ENCODE data around the gene AKAP6. TPM values are rescaled to one million over a fixed set of nuclear protein-coding genes. Genes with fewer than 3 reads are reported as not detected.

The AKAP6 gene
- total RNA-seq, 1 experiment from 2014 or later: 1.1 TPM

- no peaks in the 10 kb centered on the region for H3K79me1 ChIP-seq (ENCODE audit: insufficient read depth, low read depth, low read length, poor library complexity, severe bottlenecking)
- H3K9ac ChIP-seq (ENCODE audit: extremely low read depth, insufficient read length, low read length): no peak overlapping the region
- H4K20me1 ChIP-seq (ENCODE audit: control insufficient read depth, insufficient read depth, insufficient read length): no peaks in the 10 kb centered on the region
- H4K5ac ChIP-seq (ENCODE audit: insufficient read length, low read depth, low read length): no peak overlapping the region
- H2AK5ac ChIP-seq (ENCODE audit: insufficient read length, low read length): no peak overlapping the region
- no peaks in the 10 kb centered on the region for H3K9me3 ChIP-seq (ENCODE audit: control insufficient read depth, low read depth, low read length)
- H3K56ac ChIP-seq (ENCODE audit: insufficient read length, low read depth, low read length): no peak overlapping the region
- H2BK20ac ChIP-seq (ENCODE audit: low read depth, low read length, poor library complexity, severe bottlenecking): no peak overlapping the region
- H3K27me3 Mint-ChIP-seq (ENCODE audit: low read depth): no peaks in the 10 kb centered on the region
- H3K36me3 Mint-ChIP-seq (ENCODE audit: insufficient read depth in 1 of 3, low read depth in 3 of 3): no peaks in the 10 kb centered on the region
- no peak overlapping the region for H3K4ac ChIP-seq (ENCODE audit: low read depth, low read length)
- H3K4me1 Mint-ChIP-seq: peaks cover 9 to 13% of the 10 kb centered on the region in 2 experiments
- H3K27ac Mint-ChIP-seq: no peak overlapping the region
- no peaks in the 10 kb centered on the region for H3K4me1 ChIP-seq (ENCODE audit: insufficient read depth, low read length)
- H2BK15ac ChIP-seq (ENCODE audit: low read depth, low read length): no peak overlapping the region
- no peaks in the 10 kb centered on the region for H3K27me3 ChIP-seq (ENCODE audit: insufficient read depth, low read length)
- TF ChIP-seq, protein P1, sequence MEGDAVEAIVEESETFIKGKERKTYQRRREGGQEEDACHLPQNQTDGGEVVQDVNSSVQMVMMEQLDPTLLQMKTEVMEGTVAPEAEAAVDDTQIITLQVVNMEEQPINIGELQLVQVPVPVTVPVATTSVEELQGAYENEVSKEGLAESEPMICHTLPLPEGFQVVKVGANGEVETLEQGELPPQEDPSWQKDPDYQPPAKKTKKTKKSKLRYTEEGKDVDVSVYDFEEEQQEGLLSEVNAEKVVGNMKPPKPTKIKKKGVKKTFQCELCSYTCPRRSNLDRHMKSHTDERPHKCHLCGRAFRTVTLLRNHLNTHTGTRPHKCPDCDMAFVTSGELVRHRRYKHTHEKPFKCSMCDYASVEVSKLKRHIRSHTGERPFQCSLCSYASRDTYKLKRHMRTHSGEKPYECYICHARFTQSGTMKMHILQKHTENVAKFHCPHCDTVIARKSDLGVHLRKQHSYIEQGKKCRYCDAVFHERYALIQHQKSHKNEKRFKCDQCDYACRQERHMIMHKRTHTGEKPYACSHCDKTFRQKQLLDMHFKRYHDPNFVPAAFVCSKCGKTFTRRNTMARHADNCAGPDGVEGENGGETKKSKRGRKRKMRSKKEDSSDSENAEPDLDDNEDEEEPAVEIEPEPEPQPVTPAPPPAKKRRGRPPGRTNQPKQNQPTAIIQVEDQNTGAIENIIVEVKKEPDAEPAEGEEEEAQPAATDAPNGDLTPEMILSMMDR (conservative IDR thresholded peaks at IDR 0.05): no peak
- H2AFZ ChIP-seq (ENCODE audit: low read length): no peak overlapping the region
- H3T11ph ChIP-seq (ENCODE audit: low read length): no peak overlapping the region
- H3K27ac ChIP-seq (ENCODE audit: insufficient read length, low read depth, low read length): no peak overlapping the region
- no peak overlapping the region for H2BK120ac ChIP-seq (ENCODE audit: low read depth, low read length, poor library complexity, severe bottlenecking)
- no peak for DNase-seq
- H3K23me2 ChIP-seq (ENCODE audit: insufficient read length, low read depth, low read length, poor library complexity, severe bottlenecking): no peaks in the 10 kb centered on the region
- no peak overlapping the region for H4K8ac ChIP-seq (replicated peaks; ENCODE audit: insufficient read length, low read depth, low read length)
- no CpG with 5 or more reads among the region's 5 CpGs for WGBS (ENCODE audit: extremely low coverage, insufficient read length, low lambda C conversion rate)
- H3K4me2 ChIP-seq (ENCODE audit: insufficient read depth, insufficient read length, low read length): no peak overlapping the region
- no peak overlapping the region for H3K4me3 Mint-ChIP-seq
- H4K91ac ChIP-seq (ENCODE audit: insufficient read length, low read depth, low read length): no peak overlapping the region
- no peak overlapping the region for H2BK5ac ChIP-seq (ENCODE audit: insufficient read length, low read length)
- H2BK12ac ChIP-seq (ENCODE audit: insufficient read length, low read depth, low read length): no peak overlapping the region
- no peak overlapping the region for H3K18ac ChIP-seq (ENCODE audit: insufficient read length, low read depth, low read length)
- no peak overlapping the region for H3K14ac ChIP-seq (ENCODE audit: insufficient read depth, low read length)
- no peaks in the 10 kb centered on the region for H3K9me3 Mint-ChIP-seq
- H3K79me2 ChIP-seq (ENCODE audit: insufficient read depth, low read length): no peaks in the 10 kb centered on the region
- H3K23ac ChIP-seq (ENCODE audit: insufficient read length, low read depth, low read length): no peak overlapping the region
These were observed 399.9 kb downstream of the AKAP6 start for GRCh38 chr14:32728976-32729375.

Measured in H9 (cell line).